HG03060 (cell line): ENCODE data around the gene HBA1.
"Not testable (repeated sequence)": the region's sequence is repeated elsewhere in the genome, so short reads cannot be mapped to it uniquely, and the experiment has no call there.

ENCODE experiments used
- ATAC-seq: cut with Tn5 transposase; IDR thresholded peaks from one replicate; pipeline ENCODE4 v1.9.1; 2021; ENCODE audit warnings: low read depth, moderate number of reproducible peaks; ENCODE audit not compliant: unreplicated experiment

The HBA1 gene

DNA sequence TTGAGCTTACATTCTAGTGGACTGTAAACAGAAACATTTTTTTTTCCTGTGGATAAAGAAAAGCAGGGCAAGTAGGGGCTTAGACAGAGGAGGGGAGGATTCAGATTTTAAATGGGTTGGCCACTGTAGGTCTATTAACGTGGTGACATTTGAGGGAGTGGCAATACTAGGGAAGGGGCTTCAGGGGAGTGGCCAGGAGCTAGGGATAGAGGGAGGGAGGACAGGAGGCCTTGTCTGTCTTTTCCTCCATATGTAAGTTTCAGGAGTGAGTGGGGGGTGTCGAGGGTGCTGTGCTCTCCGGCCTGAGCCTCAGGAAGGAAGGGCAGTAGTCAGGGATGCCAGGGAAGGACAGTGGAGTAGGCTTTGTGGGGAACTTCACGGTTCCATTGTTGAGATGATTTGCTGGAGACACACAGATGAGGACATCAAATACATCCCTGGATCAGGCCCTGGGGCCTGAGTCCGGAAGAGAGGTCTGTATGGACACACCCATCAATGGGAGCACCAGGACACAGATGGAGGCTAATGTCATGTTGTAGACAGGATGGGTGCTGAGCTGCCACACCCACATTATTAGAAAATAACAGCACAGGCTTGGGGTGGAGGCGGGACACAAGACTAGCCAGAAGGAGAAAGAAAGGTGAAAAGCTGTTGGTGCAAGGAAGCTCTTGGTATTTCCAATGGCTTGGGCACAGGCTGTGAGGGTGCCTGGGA lies 17.2 kb upstream of the HBA1 start:
- ATAC-seq, result no peak

DNA sequence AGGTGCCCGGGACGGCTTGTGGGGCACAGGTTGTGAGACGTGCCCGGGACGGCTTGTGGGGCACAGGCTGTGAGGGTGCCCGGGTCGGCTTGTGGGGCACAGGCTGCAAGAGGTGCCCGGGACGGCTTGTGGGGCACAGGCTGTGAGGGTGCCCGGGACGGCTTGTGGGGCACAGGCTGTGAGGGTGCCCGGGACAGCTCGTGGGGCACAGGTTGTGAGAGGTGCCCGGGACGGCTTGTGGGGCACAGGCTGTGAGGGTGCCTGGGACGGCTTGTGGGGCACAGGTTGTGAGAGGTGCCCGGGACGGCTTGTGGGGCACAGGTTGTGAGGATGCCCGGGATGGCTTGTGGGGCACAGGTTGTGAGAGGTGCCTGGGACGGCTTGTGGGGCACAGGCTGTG lies 16.2 kb upstream of the HBA1 start:
- not testable (repeated sequence) for ATAC-seq

GRCh38 chr16:160691-161190 lies 15.7 kb upstream of the HBA1 start:
- no peak for ATAC-seq

- ATAC-seq, result no peak
These were observed 14.0 kb upstream of the HBA1 start for GRCh38 chr16:162271-162991.

DNA sequence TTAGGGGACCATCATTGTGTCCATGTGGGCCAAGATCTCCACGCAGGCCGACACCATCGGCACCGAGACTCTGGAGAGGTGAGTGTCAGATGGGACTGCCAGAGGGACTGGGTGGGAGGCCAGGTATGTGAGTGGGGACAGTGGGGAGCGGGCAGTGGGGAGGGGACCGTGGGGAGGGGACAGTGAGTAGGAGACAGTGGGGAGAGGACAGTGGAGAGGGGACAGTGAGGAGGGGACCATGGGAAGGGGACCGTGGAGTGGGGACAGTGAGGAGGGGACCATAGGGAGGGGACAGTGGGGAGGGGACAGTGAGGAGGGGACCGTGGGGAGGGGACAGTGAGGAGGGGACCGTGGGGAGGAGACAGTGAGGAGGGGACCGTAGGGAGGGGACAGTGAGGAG lies 13.3 kb upstream of the HBA1 start:
- ATAC-seq, result not testable (repeated sequence)

DNA sequence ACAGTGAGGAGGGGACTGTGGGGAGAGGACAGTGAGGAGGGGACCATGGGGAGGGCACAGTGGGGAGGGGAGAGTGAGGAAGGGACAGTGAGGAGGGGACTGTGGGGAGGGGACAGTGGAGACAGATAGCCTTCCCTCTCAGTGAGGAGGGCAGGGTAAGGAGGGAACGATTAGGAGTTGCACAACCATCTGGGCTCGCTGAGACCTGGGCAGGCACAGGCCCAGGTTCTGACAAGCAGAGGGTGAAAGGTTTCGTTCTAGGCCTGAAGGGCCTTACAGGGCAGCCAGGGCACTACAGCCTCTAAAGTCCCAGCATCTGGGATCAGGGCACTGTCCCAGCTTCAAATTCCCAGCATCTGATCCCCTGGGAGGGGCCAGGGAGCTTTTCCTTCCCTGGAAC lies 12.8 kb upstream of the HBA1 start:
- not testable (repeated sequence) for ATAC-seq

GRCh38 chr16:164134-164823 lies 12.2 kb upstream of the HBA1 start:
- not testable (repeated sequence) for ATAC-seq

- no peak for ATAC-seq
These were observed 11.5 kb upstream of the HBA1 start for GRCh38 chr16:164827-165538.

GRCh38 chr16:165539-166374 lies 10.7 kb upstream of the HBA1 start, which contains the start of gene HBM:
Gene HBM, plus strand, starts transcription at chr16:165978. Its CDS starts 20 bp downstream, at chr16:165998.
- no peak for ATAC-seq

- no peak for ATAC-seq
These were observed 9.9 kb upstream of the HBA1 start for GRCh38 chr16:166375-167121.

DNA sequence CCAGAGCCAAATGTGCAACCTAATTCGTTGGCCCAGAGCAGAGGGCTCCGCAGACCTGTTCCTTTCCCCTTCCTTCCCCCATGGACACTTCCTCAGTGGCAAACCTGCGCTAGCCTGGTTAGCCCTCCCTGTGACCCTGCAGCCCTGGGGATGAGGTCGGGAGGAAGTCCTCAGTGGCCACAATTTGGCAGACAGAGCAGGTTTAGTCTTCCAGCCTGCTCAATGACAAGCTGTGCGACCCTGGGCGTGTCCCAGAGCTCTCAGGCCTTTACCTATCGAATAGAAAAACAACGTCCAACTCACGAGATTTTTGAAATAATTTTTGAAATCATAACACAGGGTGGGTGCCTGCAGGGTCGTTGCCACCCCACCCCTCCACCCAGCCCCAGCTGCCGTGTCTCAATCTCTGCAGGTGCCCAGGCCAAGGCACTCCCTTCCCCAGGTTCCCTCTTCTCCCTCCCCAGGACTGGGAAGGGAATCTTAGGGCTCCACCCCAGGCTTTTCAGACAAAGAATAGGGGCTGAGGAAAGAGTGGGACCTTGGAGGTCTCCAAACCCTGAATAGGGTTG lies 9.3 kb upstream of the HBA1 start:
- ATAC-seq, result no peak

DNA sequence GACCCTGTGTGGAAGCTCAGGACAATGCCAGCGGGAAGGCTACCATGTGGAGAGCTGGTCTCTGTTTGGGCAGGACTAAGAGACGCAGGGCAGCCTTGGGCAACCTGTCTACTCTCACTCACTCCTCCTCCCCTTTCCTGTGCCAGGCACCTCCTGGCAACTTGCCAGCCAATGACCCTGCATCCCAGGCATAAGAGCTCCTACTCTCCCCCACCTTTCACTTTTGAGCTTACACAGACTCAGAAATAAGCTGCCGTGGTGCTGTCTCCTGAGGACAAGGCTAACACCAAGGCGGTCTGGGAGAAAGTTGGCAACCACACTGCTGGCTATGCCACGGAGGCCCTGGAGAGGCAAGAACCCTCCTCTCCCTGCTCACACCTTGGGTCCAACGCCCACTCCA lies 8.1 kb upstream of the HBA1 start:
- ATAC-seq, result no peak

DNA sequence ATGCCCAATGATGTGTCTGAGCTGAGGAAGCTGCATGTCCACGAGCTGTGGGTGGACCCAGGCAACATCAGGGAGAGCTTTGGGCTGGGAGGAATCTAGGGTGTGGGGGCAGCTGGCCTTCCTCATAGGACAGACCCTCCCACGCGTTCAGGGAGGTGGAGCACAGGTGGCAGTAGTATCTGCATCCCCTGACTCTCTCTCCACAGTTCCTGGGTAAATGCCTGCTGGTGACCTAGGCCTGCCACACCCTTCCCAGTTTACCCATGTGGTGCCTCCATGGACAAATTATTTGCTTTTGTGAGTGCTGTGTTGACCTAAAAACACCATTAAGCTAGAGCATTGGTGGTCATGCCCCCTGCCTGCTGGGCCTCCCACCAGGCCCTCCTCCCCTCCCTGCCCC lies 7.5 kb upstream of the HBA1 start:
- no peak for ATAC-seq

DNA sequence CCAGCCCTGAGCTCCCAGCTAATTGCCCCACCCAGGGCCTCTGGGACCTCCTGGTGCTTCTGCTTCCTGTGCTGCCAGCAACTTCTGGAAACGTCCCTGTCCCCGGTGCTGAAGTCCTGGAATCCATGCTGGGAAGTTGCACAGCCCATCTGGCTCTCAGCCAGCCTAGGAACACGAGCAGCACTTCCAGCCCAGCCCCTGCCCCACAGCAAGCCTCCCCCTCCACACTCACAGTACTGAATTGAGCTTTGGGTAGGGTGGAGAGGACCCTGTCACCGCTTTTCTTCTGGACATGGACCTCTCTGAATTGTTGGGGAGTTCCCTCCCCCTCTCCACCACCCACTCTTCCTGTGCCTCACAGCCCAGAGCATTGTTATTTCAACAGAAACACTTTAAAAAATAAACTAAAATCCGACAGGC lies 6.4 kb upstream of the HBA1 start:
- not testable (repeated sequence) for ATAC-seq

DNA sequence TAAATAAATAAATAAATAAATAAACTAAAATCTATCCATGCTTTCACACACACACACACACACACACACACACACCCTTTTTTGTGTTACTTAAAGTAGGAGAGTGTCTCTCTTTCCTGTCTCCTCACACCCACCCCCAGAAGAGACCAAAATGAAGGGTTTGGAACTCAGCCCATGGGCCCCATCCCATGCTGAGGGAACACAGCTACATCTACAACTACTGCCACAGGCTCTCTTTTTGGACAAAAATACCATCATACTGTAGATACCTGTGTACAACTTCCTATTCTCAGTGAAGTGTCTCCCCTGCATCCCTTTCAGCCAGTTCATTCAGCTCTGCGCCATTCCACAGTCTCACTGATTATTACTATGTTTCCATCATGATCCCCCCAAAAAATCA lies 5.7 kb upstream of the HBA1 start:
- no peak for ATAC-seq

- not testable (repeated sequence) for ATAC-seq
These were observed 4.0 kb upstream of the HBA1 start, which contains the start of gene HBA2 for GRCh38 chr16:172374-172941. Gene HBA2, plus strand, starts transcription at chr16:172876. Its CDS starts 37 bp downstream, at chr16:172913.

- ATAC-seq, result not testable (repeated sequence)
These were observed 3.1 kb upstream of the HBA1 start for GRCh38 chr16:173211-173854.
